Neural crest cell (in vitro differentiated cells): ENCODE measurements around the gene L3MBTL3. TPM values are rescaled to one million over a fixed set of nuclear protein-coding genes. Genes with fewer than 3 reads are reported as not detected.
A peak's percentile ranks its signal among the peaks of the same experiment; 100 is the strongest.

ENCODE experiments used
- DNase-seq: peaks from one replicate; pipeline ENCODE4 v3.0.0; 2021; ENCODE audit warnings: low read depth, mixed read lengths, low spot score
- H3K27ac Mint-ChIP-seq: one replicate; pipeline ENCODE4 v1.8.0; 2021; ENCODE audit warnings: mild to moderate bottlenecking, mixed read lengths; ENCODE audit not compliant: unreplicated experiment
- H3K27me3 Mint-ChIP-seq: 2 replicates; pipeline ENCODE4 v1.8.0; 2021; ENCODE audit warnings: low read depth, mild to moderate bottlenecking, mixed read lengths
- H3K36me3 Mint-ChIP-seq: 2 replicates; pipeline ENCODE4 v1.8.0; 2021; ENCODE audit warnings: low read depth, mild to moderate bottlenecking, mixed read lengths
- H3K4me1 Mint-ChIP-seq: 2 replicates; pipeline ENCODE4 v1.8.0; 2021; ENCODE audit warnings: mixed read lengths
- H3K4me3 Mint-ChIP-seq: one replicate; pipeline ENCODE4 v1.8.0; 2021; ENCODE audit warnings: mild to moderate bottlenecking, mixed read lengths
- H3K9me3 Mint-ChIP-seq: 2 replicates; pipeline ENCODE4 v1.8.0; 2021; ENCODE audit warnings: mixed read lengths
- long read RNA-seq: library from polyadenylated mRNA; unstranded; transcript quantifications from one replicate; pipeline ENCODE4 v2.0.0, GENCODE V29; 2020
- total RNA-seq: library from RNA; stranded (reverse); gene quantifications from 2 replicates; pipeline ENCODE4 v1.2.1, GENCODE V29; 2021
- TF ChIP-seq, protein P1 (sequence below): fragments of 200-600 bp; sonication (generic); conservative IDR thresholded peaks from 2 replicates; pipeline ENCODE4 v1.5.0; 2021; ENCODE audit warnings: antibody characterized with exemption, mild to moderate bottlenecking

The L3MBTL3 gene
- total RNA-seq: 22.8 and 32.0 TPM in 2 replicates
- long read RNA-seq, partial matches to known transcripts: 1 of 2 reads
- long read RNA-seq, other reads (novel, unspliced or antisense): 1 of 2 reads

DNA sequence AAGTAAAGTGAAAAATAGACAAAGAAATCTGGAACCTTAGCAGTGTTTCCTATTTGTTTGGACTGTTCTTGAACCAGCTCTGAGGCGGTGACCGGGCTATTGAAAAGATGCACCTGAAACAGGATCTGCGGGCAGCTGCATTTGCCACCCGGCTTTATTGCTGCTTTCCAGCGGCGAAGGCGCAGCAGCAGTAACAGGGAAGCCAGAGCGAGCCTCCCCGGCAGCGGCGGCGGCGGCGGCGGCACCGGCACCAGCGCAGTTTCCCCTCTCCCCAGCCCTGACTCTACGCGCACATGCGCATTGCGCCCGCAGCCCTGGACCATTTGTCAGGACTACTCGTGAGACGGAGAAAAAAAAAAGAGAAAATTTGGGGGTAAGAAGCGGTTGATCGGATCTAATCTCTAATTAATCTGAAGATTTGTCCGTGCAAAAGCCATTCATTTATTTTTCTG lies at the start of gene L3MBTL3:
Gene L3MBTL3 (plus strand): TSS at position 290 of the 452 bp plus-strand sequence. CDS start 24,119 bp downstream, outside the sequence.
- Mint-ChIP-seq H3K27ac (peak within 1 kb of the TSS; percentile 99), H3K9me3 (no peaks in the 10 kb centered on the region), H3K4me1 (peaks cover 24% of the 10 kb centered on the region), H3K4me3 (peak within 1 kb of the TSS; percentile 96), H3K27me3 (no peaks in the 10 kb centered on the region), H3K36me3 (no peaks in the 10 kb centered on the region)
- TF ChIP-seq, protein P1, sequence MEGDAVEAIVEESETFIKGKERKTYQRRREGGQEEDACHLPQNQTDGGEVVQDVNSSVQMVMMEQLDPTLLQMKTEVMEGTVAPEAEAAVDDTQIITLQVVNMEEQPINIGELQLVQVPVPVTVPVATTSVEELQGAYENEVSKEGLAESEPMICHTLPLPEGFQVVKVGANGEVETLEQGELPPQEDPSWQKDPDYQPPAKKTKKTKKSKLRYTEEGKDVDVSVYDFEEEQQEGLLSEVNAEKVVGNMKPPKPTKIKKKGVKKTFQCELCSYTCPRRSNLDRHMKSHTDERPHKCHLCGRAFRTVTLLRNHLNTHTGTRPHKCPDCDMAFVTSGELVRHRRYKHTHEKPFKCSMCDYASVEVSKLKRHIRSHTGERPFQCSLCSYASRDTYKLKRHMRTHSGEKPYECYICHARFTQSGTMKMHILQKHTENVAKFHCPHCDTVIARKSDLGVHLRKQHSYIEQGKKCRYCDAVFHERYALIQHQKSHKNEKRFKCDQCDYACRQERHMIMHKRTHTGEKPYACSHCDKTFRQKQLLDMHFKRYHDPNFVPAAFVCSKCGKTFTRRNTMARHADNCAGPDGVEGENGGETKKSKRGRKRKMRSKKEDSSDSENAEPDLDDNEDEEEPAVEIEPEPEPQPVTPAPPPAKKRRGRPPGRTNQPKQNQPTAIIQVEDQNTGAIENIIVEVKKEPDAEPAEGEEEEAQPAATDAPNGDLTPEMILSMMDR: no peak
- DNase-seq: peak; percentile 83

DNA sequence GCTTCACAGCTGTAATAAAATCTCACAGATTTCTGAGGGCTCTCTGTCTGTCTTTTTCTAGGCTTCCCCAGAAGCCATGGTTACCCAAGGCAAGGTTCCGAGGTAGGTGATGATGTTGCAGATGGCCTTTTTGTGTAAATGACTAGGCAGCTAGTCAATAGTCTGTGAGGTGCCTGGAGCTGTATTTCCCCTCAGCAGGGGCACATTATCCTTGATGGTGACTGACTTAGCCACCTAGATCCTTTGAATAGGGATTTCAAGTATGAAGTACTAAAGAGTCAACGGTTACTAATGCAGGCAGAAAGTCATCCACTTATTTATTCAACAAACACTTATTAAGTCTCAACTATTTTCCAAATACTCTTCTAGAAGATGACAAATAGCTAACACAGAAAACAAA lies 49.3 kb upstream of the L3MBTL3 start:
- H3K27ac Mint-ChIP-seq: no peak overlapping the region
- H3K27me3 Mint-ChIP-seq: no peaks in the 10 kb centered on the region
- no peaks in the 10 kb centered on the region for H3K36me3 Mint-ChIP-seq

DNA sequence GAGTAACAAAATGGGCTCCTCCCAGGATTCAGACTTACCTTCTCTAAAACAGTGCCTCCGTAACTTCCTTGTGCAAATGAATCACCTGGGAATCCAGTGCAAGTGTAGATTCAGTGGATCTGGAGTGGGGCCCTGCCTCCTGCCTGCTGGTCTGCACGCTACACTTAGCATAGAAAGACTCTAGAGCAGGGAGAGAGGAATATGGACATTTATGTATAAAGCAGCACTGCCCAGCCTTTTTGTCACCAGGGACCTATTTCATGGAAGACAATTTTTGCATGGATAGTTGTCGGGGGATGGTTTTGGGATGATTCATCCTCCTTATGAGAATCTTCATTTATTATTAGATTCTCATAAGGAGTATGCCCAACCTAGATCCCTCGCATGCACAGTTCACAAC lies 42.3 kb upstream of the L3MBTL3 start:
- Mint-ChIP-seq H3K36me3 (no peaks in the 10 kb centered on the region), H3K9me3 (peaks cover 13% of the 10 kb centered on the region), H3K4me1 (no peaks in the 10 kb centered on the region), H3K27me3 (no peaks in the 10 kb centered on the region), H3K27ac (no peak overlapping the region), H3K4me3 (no peak overlapping the region)
- TF ChIP-seq, protein P1: no peak
- DNase-seq: no peak

More for the DNA sequence above, 49.3 kb upstream of the L3MBTL3 start:
- Mint-ChIP-seq H3K9me3 (no peaks in the 10 kb centered on the region), H3K4me3 (no peak overlapping the region), H3K4me1 (no peaks in the 10 kb centered on the region)
- DNase-seq: no peak
- TF ChIP-seq, protein P1: no peak

DNA sequence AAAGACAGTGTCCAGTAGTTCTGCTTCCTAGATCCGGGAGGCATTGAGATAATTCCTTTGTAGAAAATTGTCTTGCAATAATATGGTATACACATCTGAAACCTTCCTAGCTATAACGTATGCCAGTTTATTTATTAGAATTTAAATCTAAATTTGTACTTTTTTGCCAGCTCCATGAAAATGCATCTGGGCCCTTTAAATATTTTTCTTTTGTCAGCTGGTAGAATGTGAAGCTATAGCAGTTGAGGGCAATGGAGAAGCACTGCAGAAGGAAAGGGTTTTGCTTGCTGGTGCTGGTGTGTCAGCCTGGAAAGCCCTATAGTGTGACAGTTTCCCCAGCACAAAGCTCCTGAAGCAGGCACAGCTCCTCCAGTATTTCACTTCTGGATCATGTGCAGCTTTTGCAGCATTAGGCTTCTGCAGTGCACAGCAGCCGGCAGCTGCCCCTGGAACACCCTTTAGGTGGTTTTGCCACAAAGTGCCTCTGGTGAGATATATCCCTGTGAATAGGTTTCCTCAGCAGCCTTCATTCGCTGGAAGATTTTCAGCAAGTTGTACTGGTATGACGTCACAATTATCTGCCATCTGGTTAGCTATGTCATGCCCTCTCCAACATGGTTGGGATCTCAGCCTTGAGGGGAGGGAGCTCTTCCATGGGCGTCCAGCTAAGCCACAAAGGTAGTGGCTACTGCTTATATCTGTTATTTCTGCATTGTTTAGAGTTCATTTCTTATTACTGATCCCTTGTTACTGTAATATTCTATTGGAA lies 40.0 kb upstream of the L3MBTL3 start:
- H3K36me3 Mint-ChIP-seq: no peaks in the 10 kb centered on the region
- H3K27me3 Mint-ChIP-seq: no peaks in the 10 kb centered on the region
- TF ChIP-seq, protein P1: no peak
- peaks cover 13% of the 10 kb centered on the region for H3K9me3 Mint-ChIP-seq
- DNase-seq: no peak
- no peak overlapping the region for H3K4me3 Mint-ChIP-seq
- no peaks in the 10 kb centered on the region for H3K4me1 Mint-ChIP-seq
- no peak overlapping the region for H3K27ac Mint-ChIP-seq

DNA sequence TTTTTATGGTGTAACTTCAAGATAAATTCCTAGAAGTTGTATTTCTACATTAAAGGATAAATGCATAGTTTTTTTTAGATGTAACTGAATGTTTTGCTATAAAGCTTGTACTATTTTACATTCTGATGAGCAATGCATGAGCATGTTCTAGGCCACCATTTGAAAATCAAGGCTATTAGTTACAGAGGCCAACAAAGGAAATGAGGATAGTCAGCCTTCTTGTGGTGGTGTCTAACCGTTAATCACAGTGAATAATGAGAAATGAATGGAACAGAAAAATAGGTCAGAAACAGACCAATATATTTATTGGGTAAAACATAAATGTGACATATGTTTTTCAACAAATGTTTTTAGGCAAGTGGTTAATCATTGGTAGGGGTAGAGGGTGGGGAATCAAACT lies 37.6 kb upstream of the L3MBTL3 start:
- Mint-ChIP-seq H3K27ac (no peak overlapping the region), H3K27me3 (no peaks in the 10 kb centered on the region), H3K9me3 (peaks cover 11% of the 10 kb centered on the region), H3K36me3 (no peaks in the 10 kb centered on the region), H3K4me3 (no peak overlapping the region), H3K4me1 (no peaks in the 10 kb centered on the region)
- no peak for DNase-seq
- TF ChIP-seq, protein P1: no peak
